Astrocyte (in vitro differentiated cells and primary cell): ENCODE results near the gene KRT75. TPM values are rescaled to one million over a fixed set of nuclear protein-coding genes. Genes with fewer than 3 reads are reported as not detected.

Experiments used
- DNase-seq: peaks from one replicate; pipeline ENCODE4 v3.0.0-alpha.2; 2010; ENCODE audit warnings: low read depth
- FAIRE-seq: peaks from 2 replicates; lab custom pipeline; 2011; peaks lifted over from hg19 to GRCh38; lab: Jason Lieb, UNC
- H2AFZ ChIP-seq: 2 replicates; pipeline ENCODE4 v1.6.0; 2012; ENCODE audit warnings: low read depth, low read length, inconsistent platforms
- H3K27ac ChIP-seq: 2 replicates; pipeline ENCODE4 v1.5.1; 2011; ENCODE audit warnings: low read depth, low read length, inconsistent platforms
- H3K27me3 ChIP-seq: 2 replicates; pipeline ENCODE4 v1.6.0; 2011; ENCODE audit warnings: low read length, inconsistent platforms; ENCODE audit not compliant: insufficient read depth
- H3K36me3 ChIP-seq: 2 replicates; pipeline ENCODE4 v1.5.1; 2011; ENCODE audit warnings: low read length, inconsistent platforms; ENCODE audit not compliant: insufficient read depth
- H3K4me1 ChIP-seq: 2 replicates; pipeline ENCODE4 v1.5.1; 2011; ENCODE audit warnings: low read length, inconsistent platforms; ENCODE audit not compliant: insufficient read depth
- H3K4me2 ChIP-seq: 2 replicates; pipeline ENCODE4 v1.6.0; 2012; ENCODE audit warnings: low read length, inconsistent platforms
- H3K4me3 ChIP-seq: 2 replicates; pipeline ENCODE4 v1.5.1; 2011; ENCODE audit warnings: low read depth, mild to moderate bottlenecking, low read length, inconsistent platforms; ENCODE audit not compliant: insufficient read depth
- H3K79me2 ChIP-seq: 2 replicates; pipeline ENCODE4 v1.6.0; 2012; ENCODE audit warnings: mild to moderate bottlenecking, low read length, inconsistent platforms; ENCODE audit not compliant: insufficient read depth
- H3K9ac ChIP-seq: 2 replicates; pipeline ENCODE4 v1.6.0; 2012; ENCODE audit warnings: mild to moderate bottlenecking, low read length, inconsistent platforms
- H3K9me3 ChIP-seq: 2 replicates; pipeline ENCODE4 v1.5.1; 2012; ENCODE audit warnings: low read depth, mild to moderate bottlenecking, low read length, inconsistent platforms; ENCODE audit not compliant: insufficient read depth
- H4K20me1 ChIP-seq: 2 replicates; pipeline ENCODE4 v1.6.0; 2012; ENCODE audit warnings: low read length, inconsistent platforms; ENCODE audit not compliant: insufficient read depth
- H3K27ac Mint-ChIP-seq: one replicate; pipeline ENCODE4 v1.8.0; 2021; ENCODE audit warnings: mild to moderate bottlenecking, mixed read lengths; ENCODE audit not compliant: unreplicated experiment
- H3K27me3 Mint-ChIP-seq: one replicate; pipeline ENCODE4 v1.8.0; 2021; ENCODE audit warnings: low read depth, mixed read lengths; ENCODE audit not compliant: unreplicated experiment
- H3K36me3 Mint-ChIP-seq: one replicate; pipeline ENCODE4 v1.8.0; 2021; ENCODE audit warnings: low read depth, mixed read lengths; ENCODE audit not compliant: unreplicated experiment
- H3K4me1 Mint-ChIP-seq: one replicate; pipeline ENCODE4 v1.8.0; 2021; ENCODE audit warnings: low read depth, mixed read lengths; ENCODE audit not compliant: unreplicated experiment
- H3K4me3 Mint-ChIP-seq: one replicate; pipeline ENCODE4 v1.8.0; 2021; ENCODE audit warnings: mild to moderate bottlenecking, moderate library complexity, mixed read lengths; ENCODE audit not compliant: unreplicated experiment
- H3K9me3 Mint-ChIP-seq: one replicate; pipeline ENCODE4 v1.8.0; 2021; ENCODE audit warnings: mild to moderate bottlenecking, mixed read lengths; ENCODE audit not compliant: unreplicated experiment
- CTCF ChIP-seq: IDR thresholded peaks from 2 replicates; pipeline ENCODE4 v1.5.1; 2011; ENCODE audit warnings: low read depth, mild to moderate bottlenecking, inconsistent platforms, low read length, moderate library complexity; ENCODE audit not compliant: insufficient read depth
- EZH2 ChIP-seq: IDR thresholded peaks from 2 replicates; pipeline ENCODE4 v1.6.1; 2012; ENCODE audit warnings: mild to moderate bottlenecking, low read length, inconsistent platforms; ENCODE audit not compliant: insufficient read depth
- total RNA-seq: library from RNA; stranded (reverse); gene quantifications from 2 replicates; pipeline ENCODE4 v1.2.1, GENCODE V29; 2021

Gene KRT75
- total RNA-seq, 1 donor from 2014 or later = not detected

DNA sequence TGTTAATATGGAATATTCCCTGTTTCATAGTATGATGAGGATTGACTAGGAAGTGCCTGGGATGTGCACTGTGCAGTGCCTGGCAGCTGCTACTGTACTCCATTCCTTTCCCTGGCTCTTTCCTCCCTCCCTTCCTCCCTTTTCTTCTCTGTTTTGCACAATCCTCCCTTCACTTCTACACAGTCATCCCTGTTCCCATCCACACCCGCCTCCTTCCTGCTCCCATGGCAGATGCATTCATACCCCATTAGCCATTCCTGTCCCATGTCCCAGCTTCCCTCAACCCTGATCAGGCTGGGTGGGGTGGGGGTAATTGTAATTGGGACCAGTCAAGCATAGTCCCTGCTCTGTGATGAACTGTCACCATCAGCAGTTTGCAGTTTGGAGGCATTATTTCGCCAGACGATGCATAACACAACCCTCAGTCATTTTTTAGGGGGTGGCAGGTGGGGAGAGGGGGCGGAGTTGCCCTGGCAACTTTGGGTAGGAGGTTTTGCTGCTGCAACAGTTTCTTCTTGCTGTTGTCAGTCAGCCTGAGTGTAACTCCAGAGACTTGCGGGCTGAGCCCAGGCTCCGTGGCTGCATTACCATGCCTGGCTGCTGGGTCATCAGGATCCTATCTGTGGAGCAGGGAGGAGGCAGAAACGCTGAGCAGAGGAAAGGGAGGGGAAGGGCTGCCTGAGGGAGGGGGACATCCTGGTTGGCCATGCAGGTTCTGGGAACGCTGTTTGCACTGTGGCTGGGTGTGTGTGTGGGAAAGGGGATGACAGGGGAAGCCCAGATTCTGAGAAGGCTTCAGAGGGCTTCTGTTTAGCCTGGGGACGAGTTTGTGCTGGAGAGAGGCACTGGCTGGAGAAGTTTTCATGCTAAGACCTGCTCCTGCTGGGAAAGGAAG lies 44.6 kb downstream of the KRT75 start:
- H3K27ac Mint-ChIP-seq = no peak overlapping the region
- Histone ChIP-seq H3K36me3 (no peaks in the 10 kb centered on the region), H3K9me3 (no peaks in the 10 kb centered on the region), H3K4me2 (no peak overlapping the region), H3K79me2 (no peaks in the 10 kb centered on the region), H2AFZ (no peak overlapping the region), H3K4me3 (no peak overlapping the region), H3K4me1 (no peaks in the 10 kb centered on the region), H3K27ac (no peak overlapping the region), H4K20me1 (no peaks in the 10 kb centered on the region), H3K27me3 (peaks cover 16% of the 10 kb centered on the region), H3K9ac (no peak overlapping the region)
- FAIRE-seq (no peak), DNase-seq (peak; percentile 49)
- peaks cover 16% of the 10 kb centered on the region for H3K4me1 Mint-ChIP-seq
- H3K27me3 Mint-ChIP-seq = peaks cover 25% of the 10 kb centered on the region
- H3K4me3 Mint-ChIP-seq = no peak overlapping the region
- no peaks in the 10 kb centered on the region for H3K36me3 Mint-ChIP-seq
- TF ChIP-seq EZH2 = no peak
- no peaks in the 10 kb centered on the region for H3K9me3 Mint-ChIP-seq

DNA sequence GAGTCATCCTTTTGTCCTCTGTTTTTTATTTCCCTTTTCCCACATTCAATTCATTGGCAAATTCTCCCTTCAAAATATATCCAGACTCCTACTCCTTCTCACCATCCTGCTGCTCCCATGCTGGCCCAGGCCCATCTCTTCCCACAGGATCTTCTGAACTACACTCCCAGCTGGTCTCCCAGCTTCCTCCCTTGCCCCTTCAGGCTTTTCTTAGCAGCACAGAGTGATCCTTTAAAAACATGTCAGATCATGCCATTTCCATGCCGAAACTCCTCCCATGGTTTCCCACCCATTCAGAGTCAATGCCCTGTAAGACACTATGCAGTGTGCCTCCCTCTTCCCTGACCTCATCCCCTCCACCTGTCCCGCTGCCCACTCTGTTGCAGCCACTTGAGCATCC lies 46.3 kb downstream of the KRT75 start:
- H3K4me3 ChIP-seq = no peak overlapping the region
- H3K4me2 ChIP-seq = no peak overlapping the region
- H4K20me1 ChIP-seq = no peaks in the 10 kb centered on the region
- no peak overlapping the region for H2AFZ ChIP-seq
- no peaks in the 10 kb centered on the region for H3K79me2 ChIP-seq
- TF ChIP-seq EZH2 = no peak
- H3K9me3 ChIP-seq = no peaks in the 10 kb centered on the region
- Mint-ChIP-seq H3K27ac (no peak overlapping the region), H3K36me3 (no peaks in the 10 kb centered on the region), H3K4me1 (peaks cover 16% of the 10 kb centered on the region), H3K27me3 (peaks cover 28% of the 10 kb centered on the region), H3K9me3 (peaks cover 3% of the 10 kb centered on the region), H3K4me3 (no peak overlapping the region)
- no peak for FAIRE-seq
- H3K36me3 ChIP-seq = no peaks in the 10 kb centered on the region
- no peak for DNase-seq
- peaks cover 21% of the 10 kb centered on the region for H3K27me3 ChIP-seq
- H3K4me1 ChIP-seq = no peaks in the 10 kb centered on the region
- no peak overlapping the region for H3K27ac ChIP-seq
- H3K9ac ChIP-seq = no peak overlapping the region

- no peak for FAIRE-seq
- Histone ChIP-seq H3K36me3 (no peaks in the 10 kb centered on the region), H2AFZ (no peak within 1 kb of the TSS), H3K4me3 (no peak within 1 kb of the TSS), H3K27ac (no peak within 1 kb of the TSS), H3K79me2 (no peaks in the 10 kb centered on the region), H4K20me1 (no peaks in the 10 kb centered on the region), H3K4me2 (no peak within 1 kb of the TSS), H3K4me1 (no peaks in the 10 kb centered on the region), H3K27me3 (peaks cover 23% of the 10 kb centered on the region), H3K9me3 (no peaks in the 10 kb centered on the region), H3K9ac (no peak within 1 kb of the TSS)
- DNase-seq = no peak
- peaks cover 5% of the 10 kb centered on the region for H3K9me3 Mint-ChIP-seq
- peaks cover 36% of the 10 kb centered on the region for H3K27me3 Mint-ChIP-seq
- H3K27ac Mint-ChIP-seq = no peak within 1 kb of the TSS
- H3K4me1 Mint-ChIP-seq = peaks cover 10% of the 10 kb centered on the region
- H3K4me3 Mint-ChIP-seq = no peak within 1 kb of the TSS
- H3K36me3 Mint-ChIP-seq = no peaks in the 10 kb centered on the region
- no peak for TF ChIP-seq CTCF
- TF ChIP-seq EZH2 = no peak
Observed at GRCh38 chr12:52385226-52385702, 48.9 kb downstream of the KRT75 start, which contains the start of gene KRT84. KRT84 (minus strand) TSS chr12:52385652; CDS start chr12:52385585, 67 bp downstream.
